ENCODE data around the gene FHIT.
A peak's percentile ranks its signal among the peaks of the same experiment; 100 is the strongest.

Gene FHIT

DNA sequence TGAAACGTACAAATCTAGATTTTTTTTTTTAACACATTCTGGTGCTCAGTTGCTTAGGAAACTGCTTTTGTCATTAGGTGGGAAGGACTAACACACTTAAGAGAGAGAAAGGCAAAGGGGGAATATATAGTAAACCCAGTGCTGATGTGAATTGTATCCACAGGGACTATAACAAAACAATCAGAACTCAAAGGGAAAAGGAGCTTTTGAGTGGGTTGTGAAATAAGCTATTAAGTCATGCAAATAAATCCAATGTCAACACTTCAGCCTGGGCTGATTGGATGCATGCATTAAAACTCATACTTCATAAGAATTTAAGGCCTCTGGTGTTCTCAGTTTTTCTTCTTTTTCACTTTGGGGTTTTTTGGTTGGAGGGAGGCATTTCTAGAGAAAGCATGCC is 628.9 kb downstream of the FHIT start:
- no peak for DNase-seq (ENCODE audit: low read depth)

DNA sequence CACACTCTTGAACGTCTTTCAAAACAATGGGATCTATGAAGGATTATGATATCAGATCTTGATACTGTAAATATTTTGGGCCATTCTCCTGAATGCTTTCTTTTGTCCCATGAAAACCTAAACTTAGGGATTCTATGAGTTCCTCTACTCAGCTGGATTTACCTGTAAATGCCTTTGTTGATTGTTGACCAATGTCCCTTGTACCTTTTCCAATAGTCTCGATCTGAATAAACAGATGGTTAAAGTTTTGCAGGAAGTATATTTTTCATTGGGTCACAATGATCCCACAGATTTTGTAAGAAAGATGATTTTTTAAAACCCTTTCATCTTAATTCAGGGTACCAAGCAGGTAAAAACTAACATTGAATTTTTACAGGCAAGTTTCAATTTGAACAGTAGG is 634.1 kb downstream of the FHIT start:
- DNase-seq (ENCODE audit: low read depth) = no peak

DNA sequence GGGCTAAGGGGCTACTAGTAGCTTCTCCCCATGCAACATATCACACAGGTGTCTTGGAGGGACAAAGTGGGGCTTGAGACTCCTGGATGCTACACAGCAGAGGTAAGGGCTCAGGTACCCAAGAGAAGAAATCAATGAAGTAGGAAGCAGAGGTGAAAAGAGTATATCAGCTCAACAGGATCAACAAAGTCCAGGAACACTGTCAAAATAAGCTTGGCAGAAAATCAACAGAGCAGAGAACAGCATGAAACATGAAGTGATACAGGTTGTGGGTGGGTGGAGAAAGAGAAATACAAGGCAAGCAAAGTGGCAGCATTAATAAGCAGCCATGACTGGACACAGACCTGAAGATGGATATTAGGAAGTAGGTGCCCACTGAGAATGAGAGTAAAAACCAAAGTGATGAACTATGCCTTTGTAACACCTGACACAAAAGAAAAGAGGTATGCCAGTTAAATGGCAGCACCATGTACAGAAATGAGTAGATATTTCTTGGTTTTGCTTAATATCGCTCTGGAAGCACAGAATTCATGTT is 637.4 kb downstream of the FHIT start:
- no peak for DNase-seq (ENCODE audit: low read depth)

GRCh38 chr3:60610441-60611112 is 640.7 kb downstream of the FHIT start:
- peak; percentile 48 for DNase-seq (ENCODE audit: low read depth)

DNA sequence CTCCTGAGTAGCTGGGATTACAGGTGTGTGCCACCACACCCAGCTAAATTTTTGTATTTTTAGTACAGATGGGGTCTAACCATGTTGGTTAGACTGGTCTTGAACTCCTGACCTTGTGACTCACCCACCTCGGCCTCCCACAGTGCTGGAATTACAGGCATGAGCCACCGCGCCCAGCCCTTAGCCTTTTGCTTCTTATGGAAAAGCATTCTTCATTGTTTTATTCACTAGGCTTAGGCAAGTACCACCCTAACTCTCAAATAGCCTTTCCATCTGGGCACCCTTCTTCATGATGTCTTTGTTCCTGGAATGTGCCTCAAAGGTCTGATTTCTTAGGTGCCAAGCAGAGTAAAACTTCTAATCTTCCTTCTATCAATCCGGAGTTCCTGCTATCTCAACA is 641.8 kb downstream of the FHIT start:
- DNase-seq (ENCODE audit: low read depth) = no peak

DNA sequence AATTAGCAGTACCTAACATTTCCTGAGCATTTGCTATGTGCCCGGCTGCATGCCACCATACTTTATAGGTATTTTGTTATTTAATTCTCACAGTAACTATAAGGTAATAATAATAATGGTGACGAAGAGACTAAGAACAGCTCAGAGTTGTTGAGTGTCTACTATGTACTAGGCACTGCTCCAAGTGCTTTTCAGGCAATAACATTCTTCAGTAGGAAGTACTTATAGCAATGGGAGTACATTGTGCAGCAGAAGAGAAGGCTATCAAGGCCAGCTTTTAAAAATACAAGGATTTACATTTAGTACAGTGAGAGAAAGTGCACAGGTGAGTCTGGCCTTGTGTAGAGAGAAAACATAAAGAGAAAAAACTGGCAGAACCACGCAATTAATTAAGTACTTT is 647.4 kb downstream of the FHIT start:
- DNase-seq (ENCODE audit: low read depth) = no peak

GRCh38 chr3:60600848-60601247 is 650.4 kb downstream of the FHIT start:
- DNase-seq (ENCODE audit: low read depth) = no peak

GRCh38 chr3:60599586-60599985 is 651.7 kb downstream of the FHIT start:
- no peak for DNase-seq (ENCODE audit: low read depth)

GRCh38 chr3:60598671-60599070 is 652.6 kb downstream of the FHIT start:
- peak; percentile 1 for DNase-seq (ENCODE audit: low read depth)

GRCh38 chr3:60594025-60594424 is 657.2 kb downstream of the FHIT start:
- peak; percentile 18 for DNase-seq (ENCODE audit: low read depth)

GRCh38 chr3:60591267-60591666 is 660.0 kb downstream of the FHIT start:
- DNase-seq (ENCODE audit: low read depth) = no peak

DNA sequence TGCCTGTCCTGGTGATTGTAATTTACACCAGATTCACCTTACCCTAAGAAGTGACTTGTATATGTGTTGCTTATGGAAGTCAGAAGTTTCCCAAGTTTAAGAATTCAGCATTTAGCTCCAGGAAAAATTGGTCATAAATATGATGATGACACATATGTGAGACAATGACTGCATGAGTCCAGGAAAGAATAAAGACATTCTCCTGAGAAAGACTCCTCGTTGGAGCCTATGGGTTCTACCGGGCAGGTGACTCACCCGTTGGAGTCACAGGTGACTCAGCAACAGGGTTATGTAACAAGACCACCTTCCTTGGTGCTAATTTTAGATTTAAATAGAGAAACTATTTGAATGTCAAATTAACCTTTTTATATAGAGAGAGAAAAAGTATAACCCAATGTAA is 662.4 kb downstream of the FHIT start:
- peak; percentile 0 for DNase-seq (ENCODE audit: low read depth)

DNA sequence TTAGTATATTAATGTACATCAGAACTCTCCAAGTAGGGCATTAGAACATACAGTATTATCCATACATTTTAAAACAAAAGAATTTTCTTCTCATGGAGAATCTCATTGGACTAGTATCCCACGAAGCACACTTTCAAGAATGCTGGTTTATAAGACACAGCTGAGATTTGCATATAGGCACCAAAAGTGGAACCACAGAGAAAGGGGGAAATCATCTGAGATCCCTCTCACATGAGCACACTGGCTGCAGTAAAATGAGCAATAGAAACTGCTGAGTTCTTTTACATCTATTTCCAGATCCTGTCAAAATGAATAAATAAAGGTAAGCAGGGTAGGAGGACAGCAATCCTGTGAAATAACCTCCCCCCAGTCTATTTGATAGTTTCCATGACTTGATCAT is 665.3 kb downstream of the FHIT start:
- no peak for DNase-seq (ENCODE audit: low read depth)

GRCh38 chr3:60584250-60584649 is 667.0 kb downstream of the FHIT start:
- no peak for DNase-seq (ENCODE audit: low read depth)

GRCh38 chr3:60582288-60582687 is 669.0 kb downstream of the FHIT start:
- no peak for DNase-seq (ENCODE audit: low read depth)

GRCh38 chr3:60580809-60581208 is 670.4 kb downstream of the FHIT start:
- no peak for DNase-seq (ENCODE audit: low read depth)

GRCh38 chr3:60579734-60580133 is 671.5 kb downstream of the FHIT start:
- peak; percentile 48 for DNase-seq (ENCODE audit: low read depth)

- DNase-seq (ENCODE audit: low read depth) = no peak
These were observed 672.3 kb downstream of the FHIT start for GRCh38 chr3:60578936-60579335.

- no peak for DNase-seq (ENCODE audit: low read depth)
These were observed 673.7 kb downstream of the FHIT start for GRCh38 chr3:60577601-60578000.

GRCh38 chr3:60575718-60576272 is 675.5 kb downstream of the FHIT start:
- DNase-seq (ENCODE audit: low read depth) = no peak

DNA sequence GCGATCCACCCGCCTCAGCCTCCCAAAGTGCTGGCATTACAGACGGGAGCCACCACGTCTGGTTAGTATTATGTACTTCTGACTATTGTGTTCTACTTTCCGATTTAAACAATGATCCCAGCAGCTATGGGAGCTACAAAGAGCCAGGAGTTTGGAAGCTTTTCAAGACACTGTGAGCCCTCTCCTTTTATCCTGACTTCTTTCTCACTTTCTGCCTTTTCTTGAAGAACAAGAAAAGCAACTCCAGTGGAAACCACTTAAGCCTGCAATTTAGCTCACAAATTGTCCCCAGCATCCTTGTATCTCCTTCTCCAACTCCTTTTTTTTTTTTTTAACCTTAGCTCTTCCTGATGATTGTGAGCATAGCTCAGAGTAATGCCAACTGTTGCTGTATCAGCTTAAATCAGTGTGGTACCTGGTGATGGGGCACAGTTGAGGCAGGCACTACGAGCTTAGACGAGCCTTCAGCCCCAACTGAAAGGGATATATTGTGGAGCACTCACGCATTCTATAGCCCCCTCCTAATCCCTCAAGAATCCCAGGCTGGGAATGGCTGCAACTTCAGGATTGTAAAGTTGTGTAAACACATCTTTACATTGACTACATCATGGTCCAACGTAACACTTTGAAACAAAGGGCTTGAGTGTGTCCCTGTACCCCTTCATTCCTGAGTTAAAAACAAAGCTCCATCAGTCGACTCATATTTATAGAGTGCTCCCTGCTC is 677.0 kb downstream of the FHIT start:
- DNase-seq (ENCODE audit: low read depth) = no peak

DNA sequence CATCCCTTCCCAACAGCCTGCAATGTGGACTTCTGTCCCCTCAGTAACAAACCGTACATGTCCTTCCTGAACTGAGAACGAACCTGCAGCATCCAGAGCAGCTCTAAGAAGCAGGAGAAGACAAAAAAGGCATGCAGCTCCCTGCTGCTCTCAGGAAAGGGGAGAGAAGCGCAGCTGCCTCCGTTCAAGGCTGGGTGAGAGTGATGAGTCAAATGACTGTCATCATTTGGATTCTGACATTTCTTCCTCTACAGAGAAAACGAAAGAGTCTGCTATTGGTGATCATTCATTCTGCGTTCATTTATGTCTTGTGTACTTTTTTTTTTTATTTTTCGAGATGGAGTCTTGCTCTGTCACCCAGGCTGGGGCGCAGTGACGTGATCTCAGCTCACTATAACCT is 677.8 kb downstream of the FHIT start:
- no peak for DNase-seq (ENCODE audit: low read depth)

GRCh38 chr3:60571511-60571910 is 679.7 kb downstream of the FHIT start:
- DNase-seq (ENCODE audit: low read depth) = no peak

Measured in amniotic epithelial cell (primary cell).